Measurements from ENCODE around the gene SLC4A4.
"Not testable (repeated sequence)": the region's sequence is repeated elsewhere in the genome, so short reads cannot be mapped to it uniquely, and the experiment has no call there.

Gene SLC4A4

DNA sequence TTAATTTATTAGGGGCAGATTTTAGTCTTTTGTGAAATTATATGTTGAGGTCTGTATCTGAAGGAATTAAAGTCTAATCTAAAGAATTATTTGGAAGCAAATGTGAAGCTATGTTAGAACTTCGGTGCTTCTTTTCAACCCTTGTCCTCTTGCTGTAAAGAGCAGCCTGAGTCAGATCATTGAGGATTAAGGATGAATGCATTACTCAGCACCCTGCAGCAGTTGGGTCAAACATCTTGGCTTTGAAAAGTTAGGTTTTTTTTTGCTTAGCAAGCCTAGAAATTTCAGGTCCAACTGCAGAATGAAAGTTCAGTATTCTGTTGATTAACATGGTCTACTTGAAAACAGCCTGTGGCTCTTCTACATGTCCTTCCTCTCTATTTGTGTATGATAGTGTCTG lies 57.6 kb downstream of the SLC4A4 start:
- no peak for TF ChIP-seq CTCF (conservative IDR thresholded peaks at IDR 0.05; ENCODE audit: control insufficient read depth, insufficient read depth, low read depth, low read length)
- peak; percentile 21 for DNase-seq (ENCODE audit: low read depth)
- no peak overlapping the region for H3K4me3 ChIP-seq (ENCODE audit: control insufficient read depth, low read depth, low read length)

DNA sequence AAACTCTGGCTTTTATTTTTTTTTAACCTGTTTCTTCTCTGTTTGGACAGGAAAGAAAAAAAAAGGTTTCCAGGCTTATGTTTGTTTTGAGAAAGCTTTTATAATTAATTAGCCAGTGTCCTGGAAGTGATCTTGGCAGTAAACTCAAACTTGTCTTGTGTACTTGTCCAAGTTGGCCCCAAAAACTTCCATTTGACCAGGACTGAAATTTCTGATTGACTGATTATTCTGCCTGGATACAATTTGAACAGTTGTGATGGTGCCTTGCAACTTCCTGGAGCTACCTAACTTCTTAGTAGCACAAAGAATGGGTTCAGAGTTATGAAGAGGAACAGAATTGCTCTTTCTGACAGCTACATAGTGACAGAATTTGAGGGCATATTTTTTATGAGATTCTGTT lies 62.0 kb downstream of the SLC4A4 start:
- no peak overlapping the region for H3K4me3 ChIP-seq (ENCODE audit: control insufficient read depth, low read depth, low read length)
- no peak for DNase-seq (ENCODE audit: low read depth)
- TF ChIP-seq CTCF (conservative IDR thresholded peaks at IDR 0.05; ENCODE audit: control insufficient read depth, insufficient read depth, low read depth, low read length): no peak

DNA sequence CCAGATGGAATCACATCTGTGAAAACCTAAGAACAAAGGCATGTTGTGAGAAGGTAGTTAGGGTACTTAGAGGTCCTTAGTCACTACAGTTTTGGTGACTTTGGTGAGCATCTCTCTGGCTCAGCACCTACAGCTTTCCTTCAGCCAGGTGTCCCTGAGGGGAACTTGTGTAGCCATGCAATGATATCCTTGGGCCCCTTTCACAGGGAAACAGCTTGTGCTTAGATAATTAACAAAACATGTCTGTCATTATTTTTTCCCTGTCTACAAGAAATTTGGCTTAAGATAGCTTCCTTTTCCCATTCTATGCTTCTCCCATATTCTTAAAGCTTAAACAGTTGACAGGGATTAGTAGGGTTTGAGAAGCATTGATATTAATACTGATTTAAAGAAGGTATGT lies 63.8 kb downstream of the SLC4A4 start:
- H3K4me3 ChIP-seq (ENCODE audit: control insufficient read depth, low read depth, low read length): no peak overlapping the region
- no peak for DNase-seq (ENCODE audit: low read depth)
- TF ChIP-seq CTCF (conservative IDR thresholded peaks at IDR 0.05; ENCODE audit: control insufficient read depth, insufficient read depth, low read depth, low read length): no peak

- no peak for DNase-seq (ENCODE audit: low read depth)
- no peak for TF ChIP-seq CTCF (conservative IDR thresholded peaks at IDR 0.05; ENCODE audit: control insufficient read depth, insufficient read depth, low read depth, low read length)
- H3K4me3 ChIP-seq (ENCODE audit: control insufficient read depth, low read depth, low read length): no peak overlapping the region
Observed at GRCh38 chr4:71404049-71404448, 65.2 kb downstream of the SLC4A4 start.

GRCh38 chr4:71405791-71406190 lies 67.0 kb downstream of the SLC4A4 start:
- H3K4me3 ChIP-seq (ENCODE audit: control insufficient read depth, low read depth, low read length): no peak overlapping the region
- no peak for TF ChIP-seq CTCF (conservative IDR thresholded peaks at IDR 0.05; ENCODE audit: control insufficient read depth, insufficient read depth, low read depth, low read length)
- DNase-seq (ENCODE audit: low read depth): no peak

DNA sequence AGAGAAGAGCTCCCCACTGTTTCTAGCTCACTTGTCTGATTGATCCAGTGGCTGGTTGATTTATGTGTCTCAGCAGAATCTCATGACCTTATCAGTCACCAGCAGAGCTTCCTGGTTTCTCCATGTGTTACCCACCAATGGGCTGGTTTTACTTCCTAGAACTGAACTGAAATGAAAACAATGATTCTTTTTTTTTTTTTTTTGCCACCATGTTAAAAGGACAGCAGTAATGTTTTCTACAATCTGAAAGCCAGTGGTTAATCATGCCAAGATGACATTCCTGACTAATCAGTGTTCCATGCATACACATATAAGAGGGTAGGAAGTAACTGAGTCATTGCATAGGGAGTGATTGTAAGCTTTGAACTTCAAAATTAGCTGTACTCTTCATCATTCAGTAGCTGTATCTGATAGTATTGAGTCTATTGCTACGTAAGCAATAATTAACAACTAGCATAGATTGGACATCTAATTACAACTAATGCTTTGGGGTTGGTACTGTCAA lies 67.7 kb downstream of the SLC4A4 start:
- no peak for TF ChIP-seq CTCF (conservative IDR thresholded peaks at IDR 0.05; ENCODE audit: control insufficient read depth, insufficient read depth, low read depth, low read length)
- peak; percentile 52 for DNase-seq (ENCODE audit: low read depth)
- H3K4me3 ChIP-seq (ENCODE audit: control insufficient read depth, low read depth, low read length): no peak overlapping the region

- DNase-seq (ENCODE audit: low read depth); H3K4me3 ChIP-seq (ENCODE audit: control insufficient read depth, low read depth, low read length): not testable (repeated sequence)
Observed at GRCh38 chr4:71408961-71409360, 70.1 kb downstream of the SLC4A4 start.

All from fibroblast of mammary gland (primary cell).